Activated CD4-positive, CD25-positive, alpha-beta regulatory T cell treated with anti-CD3 and anti-CD28 coated beads, Interleukin-2, amount 50 U/mL, for 72 hours (primary cell): ENCODE data around the gene FOXO1.

Experiments used
- DNase-seq: peaks from one replicate; pipeline ENCODE4 v3.0.0; 2021

Gene FOXO1

GRCh38 chr13:40571338-40571963 lies 95.0 kb downstream of the FOXO1 start:
- no peak for DNase-seq

- no peak for DNase-seq
Measured at GRCh38 chr13:40570930-40571329, 95.5 kb downstream of the FOXO1 start.

DNA sequence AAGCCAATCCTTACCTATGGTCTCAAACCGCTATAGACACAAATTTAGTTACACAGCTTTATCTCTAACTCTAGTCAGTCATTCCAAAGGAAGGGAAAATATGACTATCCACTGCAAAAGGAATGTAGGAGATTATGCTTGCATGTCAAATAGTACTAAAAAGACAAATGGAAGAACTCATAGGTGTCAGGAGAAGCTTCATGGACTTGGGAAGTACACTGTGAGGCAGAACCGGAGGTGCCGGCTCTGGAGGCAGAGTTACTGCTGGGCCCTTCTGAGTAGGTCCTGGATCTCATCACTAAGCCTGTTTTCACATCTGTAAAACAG lies 97.5 kb downstream of the FOXO1 start:
- no peak for DNase-seq

DNA sequence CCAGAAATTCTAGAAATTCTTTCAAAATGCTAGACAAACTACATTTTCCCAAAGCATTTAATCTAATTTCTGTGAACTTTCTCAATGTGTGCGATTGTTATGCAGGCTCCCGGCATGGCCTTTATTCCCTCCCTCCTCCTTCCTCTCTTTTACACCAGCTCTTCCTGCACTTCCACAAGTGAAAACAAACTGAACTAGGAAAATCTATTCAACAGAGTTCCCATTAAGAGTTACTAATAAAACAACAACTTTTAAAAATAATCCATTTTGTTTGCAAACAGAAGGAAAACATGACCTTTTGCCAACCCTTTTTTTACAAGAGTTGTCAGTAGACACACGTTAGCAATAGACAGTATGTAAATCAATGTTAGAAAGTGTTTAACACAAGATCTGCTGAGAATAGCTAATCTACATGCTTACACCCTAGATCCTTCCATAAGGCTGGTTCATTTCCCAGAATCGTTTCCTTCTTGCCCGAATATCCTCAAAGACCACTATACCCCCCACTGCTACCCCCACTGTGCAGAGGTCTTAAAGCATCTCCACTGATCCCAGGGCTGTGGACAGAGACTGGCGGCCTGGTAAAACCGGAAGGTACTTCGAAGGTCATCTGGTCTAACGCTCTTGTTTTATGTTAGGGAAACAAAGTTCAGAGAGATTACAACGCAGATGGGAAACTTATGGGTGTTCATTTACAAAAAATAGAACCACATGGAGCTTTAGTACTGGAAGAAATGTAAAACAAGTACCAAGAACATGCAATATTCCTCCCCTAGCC lies 98.0 kb downstream of the FOXO1 start:
- no peak for DNase-seq

DNA sequence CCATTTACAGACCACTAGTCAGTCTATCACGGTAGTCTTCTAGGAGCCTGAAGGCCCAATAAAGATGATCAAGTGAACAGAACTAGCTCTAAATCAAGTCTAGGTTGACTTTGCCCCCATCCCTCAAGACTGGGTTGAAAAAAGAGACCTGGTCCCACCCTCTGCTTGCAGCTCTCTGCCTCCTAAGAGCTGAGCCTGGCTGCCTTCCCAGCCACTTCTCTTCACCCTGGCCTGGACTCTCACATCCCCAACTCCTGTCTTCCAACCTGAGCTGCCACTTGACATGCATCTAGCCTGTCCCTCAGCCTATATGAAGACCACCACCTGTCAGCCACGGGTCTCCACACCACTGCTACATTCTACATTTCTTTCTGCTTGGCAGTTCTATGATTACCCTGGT lies 99.6 kb downstream of the FOXO1 start:
- no peak for DNase-seq

DNA sequence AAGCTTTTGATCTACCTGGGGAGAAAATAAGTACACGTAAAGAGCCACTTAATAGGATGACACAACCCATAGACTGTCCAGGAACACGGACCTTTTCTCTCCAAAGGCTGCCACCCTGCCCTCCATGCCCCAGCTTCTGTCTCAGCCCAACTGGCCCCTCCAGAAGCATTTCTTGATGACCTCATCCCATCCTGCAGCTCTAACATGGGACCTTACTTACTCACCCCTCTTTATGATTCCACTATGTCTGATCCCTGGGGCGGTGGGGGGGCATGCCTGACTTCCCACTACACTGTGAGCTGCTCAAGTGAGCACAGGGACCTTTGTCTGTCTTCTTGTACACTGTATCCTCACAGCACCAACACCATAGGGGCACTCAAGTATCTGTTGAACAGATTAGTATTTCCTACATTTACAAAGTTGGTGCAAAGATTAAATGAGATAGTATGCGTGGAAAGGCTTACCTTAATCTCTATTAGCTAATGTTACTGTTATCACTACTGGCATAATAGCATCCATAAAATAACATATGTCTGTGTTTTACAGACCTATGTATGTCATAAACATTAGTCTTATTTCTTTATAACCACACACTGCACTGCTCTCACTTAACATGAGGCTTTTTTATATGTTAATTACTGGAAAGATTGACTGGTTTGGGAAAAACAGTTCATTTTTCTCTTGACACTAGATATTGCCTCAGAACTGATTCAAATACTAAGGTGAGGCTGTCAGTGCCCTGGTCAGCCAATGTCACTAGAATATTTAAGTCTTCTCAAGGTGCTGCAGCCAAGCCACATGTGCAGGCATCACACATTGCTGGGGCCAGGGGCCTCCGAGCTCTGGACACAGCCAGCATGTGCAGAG lies 100.9 kb downstream of the FOXO1 start:
- DNase-seq, result no peak

DNA sequence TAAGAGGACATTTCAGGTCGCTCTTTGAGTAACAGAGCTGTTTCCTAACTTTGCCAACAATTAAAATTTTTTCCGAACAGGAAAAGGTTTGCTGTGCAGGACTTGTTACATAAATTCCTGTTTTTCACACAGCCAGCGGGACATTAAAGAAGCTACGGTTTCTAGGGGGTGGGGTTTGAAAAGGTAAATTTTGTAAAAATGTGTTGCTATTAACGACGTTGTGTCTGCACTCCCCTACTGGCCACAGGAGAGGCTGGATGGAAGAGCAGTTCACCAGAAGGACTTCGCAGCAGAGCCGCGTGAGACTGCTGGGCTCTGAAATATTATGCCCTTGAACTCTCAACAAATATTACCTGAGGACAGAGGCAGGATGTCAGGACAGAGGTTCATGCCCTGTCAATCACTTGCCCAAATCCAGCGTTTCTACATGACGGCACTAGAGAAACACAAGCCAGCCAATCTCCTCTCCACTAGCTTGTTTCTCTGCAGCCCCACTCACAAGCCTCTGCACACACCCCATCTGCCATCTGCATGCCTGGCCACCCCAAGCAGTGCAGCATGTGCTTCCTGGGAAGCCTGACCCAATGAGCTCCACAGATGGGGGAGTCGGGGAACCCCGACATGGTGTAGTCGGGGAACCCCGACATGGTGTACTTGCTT lies 102.0 kb downstream of the FOXO1 start:
- no peak for DNase-seq

DNA sequence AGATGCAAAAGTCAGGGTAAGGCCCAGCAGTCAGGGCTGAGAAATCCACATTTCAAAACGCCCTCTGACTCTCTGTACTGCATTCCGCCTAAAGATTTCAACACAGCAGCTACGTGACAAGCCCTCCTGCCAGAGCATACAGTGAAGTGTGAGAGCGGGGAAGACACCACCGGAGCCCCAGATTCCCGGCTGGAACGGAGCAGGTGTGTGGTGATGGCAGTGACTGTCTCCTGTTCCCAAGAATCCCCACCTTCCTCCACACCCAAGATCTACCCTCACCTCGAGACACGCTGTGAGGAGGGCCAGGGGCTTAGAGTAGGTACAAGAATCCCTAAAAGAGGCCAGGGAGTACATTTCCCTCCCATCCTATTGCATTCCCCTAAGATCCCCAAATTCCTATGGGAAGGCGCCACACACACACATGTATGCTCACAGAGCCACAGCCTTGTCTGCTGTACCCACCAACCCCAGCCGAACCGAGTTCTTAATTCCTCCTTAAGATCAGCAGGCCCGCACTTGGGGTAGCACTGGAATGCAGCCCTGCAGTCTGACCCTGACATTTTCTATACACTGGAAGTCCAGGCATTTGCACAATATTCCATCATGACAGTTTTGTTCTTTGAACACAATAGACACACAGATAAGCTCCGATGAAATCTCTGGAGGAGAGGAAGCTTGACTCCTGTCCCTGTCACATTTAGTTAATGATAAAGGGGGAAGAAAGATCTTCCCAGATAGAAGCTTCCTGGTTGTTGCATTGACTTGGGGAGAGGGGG lies 102.9 kb downstream of the FOXO1 start:
- no peak for DNase-seq

DNA sequence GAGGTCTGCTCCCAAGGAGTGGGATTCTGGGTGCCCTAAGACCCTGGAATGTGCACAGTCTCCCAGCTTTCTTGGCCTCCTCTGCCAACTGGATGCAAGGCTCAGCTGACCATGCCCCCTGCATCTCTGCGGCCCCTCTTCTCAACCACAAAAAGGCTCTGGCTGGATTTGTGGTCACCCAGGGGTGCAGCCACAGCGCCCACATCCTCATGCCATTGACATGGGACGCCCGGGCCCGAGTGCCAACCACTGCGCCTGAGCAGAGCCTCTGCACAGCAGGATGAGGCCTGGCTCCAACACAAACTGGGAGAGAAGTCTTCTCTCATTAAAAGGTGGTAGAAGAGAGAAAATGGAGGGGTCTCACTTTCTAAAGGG lies 103.5 kb downstream of the FOXO1 start:
- peak; percentile 48 for DNase-seq

- no peak for DNase-seq
Measured at GRCh38 chr13:40559915-40560314, 106.5 kb downstream of the FOXO1 start.

GRCh38 chr13:40558656-40559055 lies 107.8 kb downstream of the FOXO1 start:
- DNase-seq, result no peak

DNA sequence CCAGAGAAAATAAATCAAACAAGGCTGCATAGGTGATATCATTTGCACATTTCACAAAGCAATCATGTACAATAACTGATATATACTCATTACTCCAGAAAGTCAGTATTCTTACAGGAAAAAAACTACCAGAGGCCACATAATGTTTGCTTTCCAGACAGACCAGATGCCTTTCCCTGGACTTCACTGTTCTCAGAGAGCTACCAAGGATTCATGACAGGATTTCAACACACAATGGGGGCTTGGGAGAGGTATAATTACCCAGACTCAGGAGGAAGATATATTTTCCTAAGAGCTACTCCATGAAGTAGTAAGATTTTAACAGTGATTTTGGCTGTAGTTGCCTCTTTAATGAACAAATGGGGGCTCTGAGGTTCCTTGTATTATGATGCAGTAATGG lies 110.0 kb downstream of the FOXO1 start:
- no peak for DNase-seq

GRCh38 chr13:40553356-40553755 lies 113.1 kb downstream of the FOXO1 start:
- DNase-seq, result no peak

DNA sequence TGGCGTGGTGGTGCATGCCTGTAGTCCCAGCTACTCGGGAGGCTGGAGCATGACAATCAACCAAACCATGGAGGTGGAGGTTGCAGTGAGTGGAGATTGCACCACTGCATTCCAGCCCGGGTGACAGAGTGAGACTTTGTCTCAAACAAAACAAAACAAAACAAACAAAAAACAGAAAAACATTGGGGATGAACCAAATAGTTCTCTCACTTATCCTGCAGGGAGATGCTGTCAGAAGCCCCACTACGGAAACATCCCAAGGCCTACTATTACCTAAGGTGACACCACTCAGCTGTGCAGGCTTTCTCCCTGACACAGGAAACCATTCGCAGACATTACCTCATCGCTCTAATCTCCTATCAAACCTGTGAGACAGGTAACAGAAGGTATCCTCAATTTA lies 113.5 kb downstream of the FOXO1 start:
- no peak for DNase-seq

GRCh38 chr13:40550130-40550529 lies 116.3 kb downstream of the FOXO1 start:
- DNase-seq, result no peak

DNA sequence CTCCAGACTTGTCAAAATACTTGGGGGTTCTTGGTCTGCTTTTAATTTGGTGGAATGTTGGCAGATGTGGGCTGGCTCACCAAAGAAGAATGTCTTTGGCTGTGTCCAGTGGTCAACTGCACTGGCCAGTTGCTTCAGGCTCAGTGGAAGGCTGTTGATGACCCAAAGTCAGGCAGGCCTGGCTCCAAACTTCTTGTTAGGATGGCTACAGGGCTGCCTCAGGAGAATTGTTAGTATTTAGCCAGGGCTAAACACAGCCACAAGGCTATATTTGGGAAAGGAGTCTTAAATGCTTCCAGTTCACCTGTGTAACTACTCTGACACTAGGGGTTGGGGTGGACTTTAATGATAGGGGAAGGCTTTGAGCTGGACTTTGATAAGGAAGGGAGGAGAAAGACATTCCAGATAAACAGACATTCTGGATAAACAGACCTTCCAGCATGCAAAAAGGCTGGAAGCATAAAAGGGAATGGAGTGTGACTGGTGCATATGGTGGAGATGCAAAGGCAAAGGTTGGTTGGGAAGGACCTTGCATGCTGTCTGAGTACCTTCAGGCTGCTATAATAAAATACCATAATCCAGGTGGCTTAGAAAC lies 116.8 kb downstream of the FOXO1 start:
- DNase-seq, result no peak

GRCh38 chr13:40547591-40548315 lies 118.7 kb downstream of the FOXO1 start:
- no peak for DNase-seq

DNA sequence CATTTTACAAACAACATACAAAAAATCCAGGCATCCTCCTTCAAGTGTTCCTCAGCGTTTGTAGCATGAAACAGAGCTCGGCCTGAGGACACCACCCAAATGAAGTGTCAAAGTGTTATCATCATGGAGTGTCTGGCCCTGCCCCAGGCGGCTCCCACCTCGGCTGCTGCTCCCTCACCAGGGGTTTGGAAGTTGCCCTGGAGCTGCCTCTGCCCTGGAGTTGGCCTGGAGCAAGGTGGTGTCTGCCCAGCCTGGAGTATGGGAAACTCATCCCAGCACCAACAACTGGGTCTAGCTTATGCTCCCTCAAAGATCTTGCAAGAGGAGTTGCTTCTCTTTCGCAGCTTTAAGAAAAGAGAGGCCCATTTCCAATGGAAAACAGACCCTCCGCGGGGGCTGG lies 120.4 kb downstream of the FOXO1 start:
- DNase-seq, result no peak

- DNase-seq, result no peak
Measured at GRCh38 chr13:40540328-40541044, 126.0 kb downstream of the FOXO1 start.

GRCh38 chr13:40539576-40540327 lies 126.7 kb downstream of the FOXO1 start:
- DNase-seq, result no peak
